Measurements from ENCODE around the gene SGCA.

The SGCA gene

GRCh38 chr17:50151041-50151936 is 14.5 kb upstream of the SGCA start:
- Histone ChIP-seq H3K4me1 (ENCODE audit: insufficient read depth, low read length) (peaks cover 26% of the 10 kb centered on the region), H3K9me3 (ENCODE audit: insufficient read depth, low read depth, low read length) (no peaks in the 10 kb centered on the region), H3K27me3 (ENCODE audit: insufficient read depth, low read length) (peaks cover 17% of the 10 kb centered on the region), H3K9ac (ENCODE audit: low read depth, low read length) (peak overlapping the region; percentile 41; the same call in 1 of the 2 replicates), H3K36me3 (ENCODE audit: insufficient read depth, low read length) (no peaks in the 10 kb centered on the region), H3K27ac (ENCODE audit: low read depth, low read length) (peak overlapping the region; percentile 69; the same call in 1 of the 2 replicates), H3K4me3 (ENCODE audit: low read length) (peak overlapping the region; percentile 69)
- under 1% methylated on average over 40 of the region's 40 CpGs for WGBS

GRCh38 chr17:50151937-50152547 is 13.8 kb upstream of the SGCA start:
- Histone ChIP-seq H3K27me3 (ENCODE audit: insufficient read depth, low read length) (peaks cover 17% of the 10 kb centered on the region), H3K4me1 (ENCODE audit: insufficient read depth, low read length) (peaks cover 26% of the 10 kb centered on the region), H3K27ac (ENCODE audit: low read depth, low read length) (peak overlapping the region; percentile 57), H3K9ac (ENCODE audit: low read depth, low read length) (peak overlapping the region; percentile 38; the same call in 1 of the 2 replicates), H3K9me3 (ENCODE audit: insufficient read depth, low read depth, low read length) (no peaks in the 10 kb centered on the region), H3K36me3 (ENCODE audit: insufficient read depth, low read length) (no peaks in the 10 kb centered on the region), H3K4me3 (ENCODE audit: low read length) (peak overlapping the region; percentile 69)
- WGBS: 4% methylated on average over 12 of the region's 12 CpGs

- no peak overlapping the region for H3K4me3 ChIP-seq (ENCODE audit: low read length)
- peak overlapping the region; percentile 38; the same call in 1 of the 2 replicates for H3K9ac ChIP-seq (ENCODE audit: low read depth, low read length)
- H3K27ac ChIP-seq (ENCODE audit: low read depth, low read length): no peak overlapping the region
- H3K27me3 ChIP-seq (ENCODE audit: insufficient read depth, low read length): peaks cover 17% of the 10 kb centered on the region
- 85% methylated on average over 6 of the region's 7 CpGs for WGBS
- H3K36me3 ChIP-seq (ENCODE audit: insufficient read depth, low read length): no peaks in the 10 kb centered on the region
- peaks cover 26% of the 10 kb centered on the region for H3K4me1 ChIP-seq (ENCODE audit: insufficient read depth, low read length)
- no peaks in the 10 kb centered on the region for H3K9me3 ChIP-seq (ENCODE audit: insufficient read depth, low read depth, low read length)
Observed at GRCh38 chr17:50152736-50153135, 13.1 kb upstream of the SGCA start.

GRCh38 chr17:50153650-50154575 is 11.9 kb upstream of the SGCA start:
- H3K27me3 ChIP-seq (ENCODE audit: insufficient read depth, low read length): peaks cover 17% of the 10 kb centered on the region
- WGBS: 92% methylated on average over 16 of the region's 16 CpGs
- no peak overlapping the region for H3K27ac ChIP-seq (ENCODE audit: low read depth, low read length)
- H3K9ac ChIP-seq (ENCODE audit: low read depth, low read length): no peak overlapping the region
- H3K36me3 ChIP-seq (ENCODE audit: insufficient read depth, low read length): no peaks in the 10 kb centered on the region
- H3K9me3 ChIP-seq (ENCODE audit: insufficient read depth, low read depth, low read length): no peaks in the 10 kb centered on the region
- peaks cover 19% of the 10 kb centered on the region for H3K4me1 ChIP-seq (ENCODE audit: insufficient read depth, low read length)
- H3K4me3 ChIP-seq (ENCODE audit: low read length): no peak overlapping the region

- WGBS: 100% methylated on average over 1 of the region's 1 CpG
- H3K4me1 ChIP-seq (ENCODE audit: insufficient read depth, low read length): peaks cover 19% of the 10 kb centered on the region
- no peak overlapping the region for H3K4me3 ChIP-seq (ENCODE audit: low read length)
- peaks cover 11% of the 10 kb centered on the region for H3K27me3 ChIP-seq (ENCODE audit: insufficient read depth, low read length)
- H3K9me3 ChIP-seq (ENCODE audit: insufficient read depth, low read depth, low read length): no peaks in the 10 kb centered on the region
- no peak overlapping the region for H3K9ac ChIP-seq (ENCODE audit: low read depth, low read length)
- no peak overlapping the region for H3K27ac ChIP-seq (ENCODE audit: low read depth, low read length)
- no peaks in the 10 kb centered on the region for H3K36me3 ChIP-seq (ENCODE audit: insufficient read depth, low read length)
Observed at GRCh38 chr17:50154604-50155003, 11.2 kb upstream of the SGCA start.

- Histone ChIP-seq H3K9me3 (ENCODE audit: insufficient read depth, low read depth, low read length) (no peaks in the 10 kb centered on the region), H3K27me3 (ENCODE audit: insufficient read depth, low read length) (peaks cover 4% of the 10 kb centered on the region), H3K4me1 (ENCODE audit: insufficient read depth, low read length) (peaks cover 19% of the 10 kb centered on the region), H3K4me3 (ENCODE audit: low read length) (no peak overlapping the region), H3K36me3 (ENCODE audit: insufficient read depth, low read length) (no peaks in the 10 kb centered on the region), H3K9ac (ENCODE audit: low read depth, low read length) (no peak overlapping the region), H3K27ac (ENCODE audit: low read depth, low read length) (no peak overlapping the region)
- 78% methylated on average over 6 of the region's 8 CpGs for WGBS
Observed at GRCh38 chr17:50155115-50155819, 10.5 kb upstream of the SGCA start.

GRCh38 chr17:50157891-50158290 is 7.9 kb upstream of the SGCA start:
- Histone ChIP-seq H3K27me3 (ENCODE audit: insufficient read depth, low read length) (0 out of 2 replicates have a peak, but pooled peaks cover 3% of the 10 kb centered on the region), H3K36me3 (ENCODE audit: insufficient read depth, low read length) (no peaks in the 10 kb centered on the region), H3K4me3 (ENCODE audit: low read length) (no peak overlapping the region), H3K4me1 (ENCODE audit: insufficient read depth, low read length) (peaks cover 14% of the 10 kb centered on the region), H3K9ac (ENCODE audit: low read depth, low read length) (no peak overlapping the region), H3K27ac (ENCODE audit: low read depth, low read length) (no peak overlapping the region), H3K9me3 (ENCODE audit: insufficient read depth, low read depth, low read length) (no peaks in the 10 kb centered on the region)
- 93% methylated on average over 4 of the region's 4 CpGs for WGBS

- 0 out of 2 replicates have a peak, but pooled peaks cover 3% of the 10 kb centered on the region for H3K27me3 ChIP-seq (ENCODE audit: insufficient read depth, low read length)
- no peak overlapping the region for H3K27ac ChIP-seq (ENCODE audit: low read depth, low read length)
- WGBS: 2% methylated on average over 53 of the region's 53 CpGs
- no peaks in the 10 kb centered on the region for H3K36me3 ChIP-seq (ENCODE audit: insufficient read depth, low read length)
- H3K4me1 ChIP-seq (ENCODE audit: insufficient read depth, low read length): peaks cover 3% of the 10 kb centered on the region; the same call in 1 of the 2 replicates
- peak overlapping the region; percentile 59 for H3K4me3 ChIP-seq (ENCODE audit: low read length)
- H3K9ac ChIP-seq (ENCODE audit: low read depth, low read length): peak overlapping the region; percentile 42
- no peaks in the 10 kb centered on the region for H3K9me3 ChIP-seq (ENCODE audit: insufficient read depth, low read depth, low read length)
Observed at GRCh38 chr17:50161023-50161910, 4.5 kb upstream of the SGCA start.

GRCh38 chr17:50161911-50162288 is 3.9 kb upstream of the SGCA start:
- H3K27ac ChIP-seq (ENCODE audit: low read depth, low read length): no peak overlapping the region
- no peaks in the 10 kb centered on the region for H3K36me3 ChIP-seq (ENCODE audit: insufficient read depth, low read length)
- WGBS: 73% methylated on average over 16 of the region's 16 CpGs
- H3K9ac ChIP-seq (ENCODE audit: low read depth, low read length): peak overlapping the region; percentile 42
- H3K9me3 ChIP-seq (ENCODE audit: insufficient read depth, low read depth, low read length): no peaks in the 10 kb centered on the region
- peak overlapping the region; percentile 44 for H3K4me3 ChIP-seq (ENCODE audit: low read length)
- peaks cover 3% of the 10 kb centered on the region; the same call in 1 of the 2 replicates for H3K4me1 ChIP-seq (ENCODE audit: insufficient read depth, low read length)
- 0 out of 2 replicates have a peak, but pooled peaks cover 3% of the 10 kb centered on the region for H3K27me3 ChIP-seq (ENCODE audit: insufficient read depth, low read length)
